Endothelial cell of umbilical vein (primary cell): ENCODE data around the gene UBE2Q2. TPM values are rescaled to one million over a fixed set of nuclear protein-coding genes. Genes with fewer than 3 reads are reported as not detected.

Experiments
- BruUV-seq: library from RNA; stranded (reverse); fragments of 400-500 nt; replicated peaks from 2 replicates; lab custom pipeline; 2021; lab: Mats Ljungman, UMichigan
- CTCF ChIA-PET: fragments of 300-600, 350-600 bp; sonication (Branson Sonifier 250); formaldehyde crosslinking; loops from one replicate; lab custom pipeline; 2021; ENCODE audit warnings: antibody characterized with exemption, inconsistent platforms; lab: Charles Lee
- POLR2A ChIA-PET: fragments of 300-600, 350-600 bp; sonication (Branson Sonifier 250); formaldehyde crosslinking; loops from one replicate; lab custom pipeline; 2021; ENCODE audit warnings: antibody characterized with exemption, inconsistent platforms; lab: Charles Lee
- DNase-seq: peaks from one replicate; pipeline ENCODE4 v3.0.0-alpha.2; 2011; ENCODE audit warnings: low read depth, low spot score
- FAIRE-seq: peaks from 2 replicates; lab custom pipeline; 2011; peaks lifted over from hg19 to GRCh38; lab: Jason Lieb, UNC
- H2AFZ ChIP-seq: 2 replicates; pipeline ENCODE4 v1.6.0; 2012; ENCODE audit warnings: low read depth, low read length, control low read depth, inconsistent platforms
- H3K27ac ChIP-seq: 2 replicates; pipeline ENCODE4 v1.5.1; 2011; ENCODE audit warnings: low read depth, mild to moderate bottlenecking, control low read depth, low read length, moderate library complexity; ENCODE audit not compliant: insufficient read depth
- H3K27me3 ChIP-seq, 2 experiments: 2 replicates each; pipeline versions ENCODE4 v1.6.0 to v1.6.1; 2011; ENCODE audit warnings: low read length in 2 of 2, mixed read lengths in 1 of 2; ENCODE audit not compliant: control insufficient read depth in 2 of 2, insufficient read depth in 2 of 2
- H3K36me3 ChIP-seq, 2 experiments: 2 replicates in 1 of 2; 3 replicates in 1 of 2; pipeline ENCODE4 v1.5.1; 2011; ENCODE audit warnings: low read length in 2 of 2, mild to moderate bottlenecking in 1 of 2, moderate library complexity in 1 of 2; ENCODE audit not compliant: control insufficient read depth in 2 of 2, insufficient read depth in 2 of 2; ENCODE audit errors: extremely low read depth in 1 of 2
- H3K4me1 ChIP-seq: 3 replicates; pipeline ENCODE4 v1.5.1; 2011; ENCODE audit warnings: mild to moderate bottlenecking, low read length; ENCODE audit not compliant: control insufficient read depth, insufficient read depth; ENCODE audit errors: extremely low read depth
- H3K4me2 ChIP-seq: 2 replicates; pipeline ENCODE4 v1.6.1; 2011; ENCODE audit warnings: low read length, control low read depth, mixed read lengths; ENCODE audit not compliant: insufficient read depth
- H3K4me3 ChIP-seq, 3 experiments: fragments of 200-600 bp in 1 of 3; sonication (generic), shearing (Covaris generic) in 1 of 3; replicated peaks in 1 of 3; 2 replicates each; pipeline ENCODE4 v1.5.1; 2011 to 2016; ENCODE audit warnings: control low read depth in 3 of 3, low read length in 3 of 3, mild to moderate bottlenecking in 2 of 3, inconsistent platforms in 1 of 3, low read depth in 1 of 3, moderate library complexity in 1 of 3; ENCODE audit not compliant: insufficient read depth in 1 of 3
- H3K79me2 ChIP-seq: 2 replicates; pipeline ENCODE4 v1.6.0; 2012; ENCODE audit warnings: low read length, inconsistent platforms; ENCODE audit not compliant: control insufficient read depth, insufficient read depth
- H3K9ac ChIP-seq: replicated peaks from 2 replicates; pipeline ENCODE3; 2011; ENCODE audit warnings: low read length, control low read depth; ENCODE audit not compliant: insufficient read depth; ENCODE audit errors: extremely low read depth
- H3K9me1 ChIP-seq: replicated peaks from 3 replicates; pipeline ENCODE4 v1.6.0; 2011; ENCODE audit warnings: mild to moderate bottlenecking, low read length; ENCODE audit not compliant: control insufficient read depth, insufficient read depth; ENCODE audit errors: extremely low read depth
- H3K9me3 ChIP-seq: replicated peaks from 2 replicates; pipeline ENCODE4 v1.5.1; 2012; ENCODE audit warnings: low read length, inconsistent platforms; ENCODE audit not compliant: control insufficient read depth, insufficient read depth
- H4K20me1 ChIP-seq: replicated peaks from 2 replicates; pipeline ENCODE3; 2011; ENCODE audit warnings: mild to moderate bottlenecking, low read length; ENCODE audit not compliant: control insufficient read depth, insufficient read depth; ENCODE audit errors: extremely low read depth
- CTCF ChIP-seq, 2 donors: IDR thresholded peaks; 1 replicate in 1 of 2; 2 replicates in 1 of 2; pipeline ENCODE4 v1.5.1; 2011; ENCODE audit warnings: low read length in 2 of 2, mild to moderate bottlenecking in 2 of 2, moderate library complexity in 2 of 2, control low read depth in 1 of 2, inconsistent platforms in 1 of 2, low read depth in 1 of 2; ENCODE audit not compliant: insufficient read depth in 1 of 2; ENCODE audit errors: extremely low read depth in 1 of 2
- EZH2 ChIP-seq: IDR thresholded peaks from 2 replicates; pipeline ENCODE4 v1.6.1; 2012; ENCODE audit warnings: borderline replicate concordance, low read depth, mild to moderate bottlenecking, moderate library complexity, low read length, inconsistent platforms; ENCODE audit not compliant: severe bottlenecking
- FOS ChIP-seq: IDR thresholded peaks from 2 replicates; pipeline ENCODE4 v1.6.1; 2011; ENCODE audit warnings: mild to moderate bottlenecking, low read length, moderate library complexity, borderline replicate concordance; ENCODE audit not compliant: insufficient read depth
- GATA2 ChIP-seq: IDR thresholded peaks from 2 replicates; pipeline ENCODE4 v1.7.0; 2011; ENCODE audit warnings: low read depth, mild to moderate bottlenecking, moderate library complexity, mixed read lengths, low read length; ENCODE audit not compliant: insufficient read length, insufficient read depth
- JUN ChIP-seq: IDR thresholded peaks from 2 replicates; pipeline ENCODE4 v1.6.1; 2011; ENCODE audit warnings: borderline replicate concordance, low read depth; ENCODE audit not compliant: insufficient read length, insufficient read depth
- MAX ChIP-seq: IDR thresholded peaks from 2 replicates; pipeline ENCODE4 v1.6.1; 2011; ENCODE audit not compliant: insufficient read depth, insufficient read length
- MYC ChIP-seq: IDR thresholded peaks from one replicate; pipeline ENCODE4 v1.6.1; 2011; ENCODE audit warnings: mild to moderate bottlenecking, low read depth, low read length
- POLR2A ChIP-seq: IDR thresholded peaks from 2 replicates; pipeline ENCODE4 v1.6.1; 2012; ENCODE audit warnings: low read depth, mild to moderate bottlenecking, control low read depth, low read length
- POLR2AphosphoS5 ChIP-seq: IDR thresholded peaks from 2 replicates; pipeline ENCODE4 v1.6.1; 2012; ENCODE audit warnings: low read depth, mild to moderate bottlenecking, control low read depth, low read length, moderate library complexity; ENCODE audit not compliant: insufficient read depth
- dilution Hi-C: fragments of 300-500 bp; cut with MboI; formaldehyde crosslinking; loops from one replicate; pipeline ENCODE4 v1.15.0; 2019; ENCODE audit warnings: low sequenced_read_pairs; ENCODE audit not compliant: extremely low pct_ligation_motif_present
- intact Hi-C: fragments of 100-400 bp; cut with micrococcal nuclease; formaldehyde crosslinking; loops from one replicate; pipeline ENCODE4 v1.10.0; 2022
- polyA plus RNA-seq, 4 experiments: library from polyadenylated mRNA; depleted of rRNA in 3 of 4; stranded (reverse) in 3 of 4; unstranded in 1 of 4; fragments of >200 nt; gene quantifications; 2 replicates each; pipeline versions ENCODE4 v1.2.1 to v1.2.3, GENCODE V29; 2011 to 2012; ENCODE audit warnings: missing spikeins in 1 of 4
- total RNA-seq: library from RNA; stranded (reverse); gene quantifications from 2 replicates; pipeline ENCODE4 v1.2.3, GENCODE V29; 2021

Gene UBE2Q2
- total and polyA plus RNA-seq, 2 donors (not counting 3 experiments of a cell fraction or from before 2014, with no cell fraction given), result 12.9 to 32.8 TPM

GRCh38 chr15:75867449-75867848, 24.2 kb downstream of the UBE2Q2 start:
- H3K9ac ChIP-seq, result no peak overlapping the region
- ChIA-PET POLR2A (no interaction called here), CTCF (no interaction called here)
- dilution Hi-C loops, result no loop called here
- no peaks in the 10 kb centered on the region for H4K20me1 ChIP-seq
- no peaks in the 10 kb centered on the region for H3K9me3 ChIP-seq
- peaks cover 15% of the 10 kb centered on the region for H3K79me2 ChIP-seq
- H3K4me1 ChIP-seq, result no peaks in the 10 kb centered on the region
- H3K4me3 ChIP-seq, result no peak overlapping the region
- no peak for DNase-seq
- TF ChIP-seq JUN (no peak), MAX (no peak), POLR2A (no peak), MYC (no peak), GATA2 (no peak), POLR2AphosphoS5 (no peak), CTCF (IDR thresholded peaks at IDR 0.05; ENCODE audit: extremely low read depth in 1 of 2, insufficient read depth in 1 of 2, low read depth in 1 of 2, low read length in 2 of 2) (no peak), EZH2 (no peak), FOS (no peak)
- peaks cover 0 to 2% of the 10 kb centered on the region in 2 experiments for H3K36me3 ChIP-seq
- no peak for FAIRE-seq
- H3K4me2 ChIP-seq, result no peak overlapping the region
- intact Hi-C loops, result no loop called here
- no peak overlapping the region for H3K27ac ChIP-seq
- H2AFZ ChIP-seq, result no peak overlapping the region
- BruUV-seq, result no TSS peak
- H3K27me3 ChIP-seq, result no peaks in the 10 kb centered on the region
- H3K9me1 ChIP-seq, result no peaks in the 10 kb centered on the region
